AG08395 (cell line): Measurements from ENCODE around the gene GRAMD2B.
"Not testable (repeated sequence)": the region's sequence is repeated elsewhere in the genome, so short reads cannot be mapped to it uniquely, and the experiment has no call there.

Experiments used
- DNase-seq: peaks from one replicate; pipeline ENCODE4 v3.0.0; 2012; ENCODE audit warnings: mixed read lengths, low spot score

GRAMD2B gene

GRCh38 chr5:126422994-126423788 is at the start of gene GRAMD2B:
TSS of gene GRAMD2B (plus strand) at chr5:126423409. CDS start at chr5:126423607, 198 bp downstream.
- peak; percentile 83 for DNase-seq

DNA sequence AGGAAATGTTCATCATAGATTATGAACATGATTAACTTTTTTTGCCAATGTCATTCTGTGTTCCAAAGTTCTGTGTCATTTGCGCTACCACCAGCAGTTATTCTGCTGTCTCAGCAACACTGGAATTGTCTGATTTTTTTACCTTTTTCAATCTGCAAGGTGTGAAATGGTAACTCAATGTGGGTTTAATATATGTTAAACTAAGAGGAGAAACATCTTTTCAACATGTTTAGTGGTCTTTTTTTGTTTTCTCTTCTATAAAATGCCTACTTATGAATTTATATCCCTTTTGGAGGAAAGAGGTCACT is 49.1 kb upstream of the GRAMD2B start:
- no peak for DNase-seq

DNA sequence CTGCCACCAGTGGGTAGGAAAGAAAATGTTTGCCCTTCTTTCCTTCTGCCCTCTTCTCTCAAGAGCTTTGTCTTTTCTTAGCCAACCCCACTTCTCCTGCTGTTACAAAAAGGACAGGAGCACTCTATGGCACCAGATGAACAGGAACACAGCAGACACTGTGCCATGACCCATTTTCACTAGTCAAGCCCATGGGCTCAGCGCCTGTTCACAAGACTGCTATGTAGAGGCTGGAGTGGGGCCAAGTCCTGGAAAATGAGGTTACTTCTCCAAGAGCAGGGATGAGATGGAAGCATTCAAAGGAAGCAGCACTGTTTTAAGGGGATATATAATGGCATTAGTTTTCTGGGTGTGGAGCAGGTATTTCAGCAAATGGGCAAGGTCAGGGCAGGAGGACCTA is 46.8 kb upstream of the GRAMD2B start:
- DNase-seq = no peak

- DNase-seq = no peak
Observed at GRCh38 chr5:126377424-126377823, 45.8 kb upstream of the GRAMD2B start.

- DNase-seq = not testable (repeated sequence)
Observed at GRCh38 chr5:126380316-126380715, 42.9 kb upstream of the GRAMD2B start.

DNA sequence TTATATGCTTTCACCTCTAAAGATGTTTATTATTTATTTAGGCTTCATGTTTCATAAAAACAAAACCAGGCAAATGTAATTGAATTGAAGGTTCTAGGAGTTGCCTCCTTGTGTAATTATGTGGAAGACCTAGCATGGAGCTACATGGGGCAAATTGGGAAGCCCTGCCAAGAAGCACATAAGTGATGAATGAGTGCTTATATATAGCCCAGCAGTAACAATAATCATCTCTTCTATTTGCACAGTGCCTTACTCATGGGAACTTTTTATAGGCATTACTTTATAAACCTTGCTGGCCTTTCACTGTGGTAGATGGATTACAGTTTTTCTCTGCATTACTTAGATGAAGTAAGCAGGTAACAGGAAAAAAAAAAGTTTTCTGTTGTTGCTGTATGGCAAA is 40.0 kb upstream of the GRAMD2B start:
- DNase-seq = no peak

DNA sequence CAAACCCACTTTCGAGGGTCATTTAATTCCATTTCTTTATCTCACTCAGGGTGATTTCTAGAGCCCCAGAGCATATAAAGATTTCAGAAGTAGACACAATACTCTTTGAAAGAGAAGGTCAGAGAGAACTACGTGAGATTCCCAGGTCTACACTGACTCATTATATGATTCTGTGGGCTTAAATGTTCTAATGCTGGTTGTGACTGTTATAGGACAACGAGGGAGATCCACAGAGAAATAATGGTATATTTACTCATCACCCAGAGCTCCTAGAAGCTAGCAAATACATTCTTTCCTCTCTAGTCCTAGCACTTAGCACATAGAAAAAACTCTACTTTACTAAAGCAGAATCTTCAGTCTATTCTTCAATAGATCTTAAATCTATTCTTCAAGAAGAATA is 39.4 kb upstream of the GRAMD2B start:
- DNase-seq = no peak

DNA sequence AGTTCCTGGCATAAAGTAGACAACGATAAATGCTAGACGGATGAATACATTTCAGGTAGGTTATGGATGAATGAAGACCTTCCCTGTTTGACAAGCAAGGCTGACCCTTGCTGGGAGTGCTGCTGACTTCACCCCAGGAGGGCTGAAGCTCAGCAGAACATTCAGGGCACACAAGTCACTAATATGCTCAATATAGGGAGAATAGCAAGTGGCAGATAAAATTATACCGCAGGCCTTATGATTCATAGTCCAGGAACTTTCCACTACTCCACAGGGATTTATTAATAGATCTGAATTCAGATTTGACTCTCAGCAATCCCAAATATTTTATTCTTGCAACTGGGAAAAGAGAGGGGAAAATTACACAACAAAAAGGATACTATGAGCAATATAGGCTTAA is 38.2 kb upstream of the GRAMD2B start:
- DNase-seq = peak; percentile 80

DNA sequence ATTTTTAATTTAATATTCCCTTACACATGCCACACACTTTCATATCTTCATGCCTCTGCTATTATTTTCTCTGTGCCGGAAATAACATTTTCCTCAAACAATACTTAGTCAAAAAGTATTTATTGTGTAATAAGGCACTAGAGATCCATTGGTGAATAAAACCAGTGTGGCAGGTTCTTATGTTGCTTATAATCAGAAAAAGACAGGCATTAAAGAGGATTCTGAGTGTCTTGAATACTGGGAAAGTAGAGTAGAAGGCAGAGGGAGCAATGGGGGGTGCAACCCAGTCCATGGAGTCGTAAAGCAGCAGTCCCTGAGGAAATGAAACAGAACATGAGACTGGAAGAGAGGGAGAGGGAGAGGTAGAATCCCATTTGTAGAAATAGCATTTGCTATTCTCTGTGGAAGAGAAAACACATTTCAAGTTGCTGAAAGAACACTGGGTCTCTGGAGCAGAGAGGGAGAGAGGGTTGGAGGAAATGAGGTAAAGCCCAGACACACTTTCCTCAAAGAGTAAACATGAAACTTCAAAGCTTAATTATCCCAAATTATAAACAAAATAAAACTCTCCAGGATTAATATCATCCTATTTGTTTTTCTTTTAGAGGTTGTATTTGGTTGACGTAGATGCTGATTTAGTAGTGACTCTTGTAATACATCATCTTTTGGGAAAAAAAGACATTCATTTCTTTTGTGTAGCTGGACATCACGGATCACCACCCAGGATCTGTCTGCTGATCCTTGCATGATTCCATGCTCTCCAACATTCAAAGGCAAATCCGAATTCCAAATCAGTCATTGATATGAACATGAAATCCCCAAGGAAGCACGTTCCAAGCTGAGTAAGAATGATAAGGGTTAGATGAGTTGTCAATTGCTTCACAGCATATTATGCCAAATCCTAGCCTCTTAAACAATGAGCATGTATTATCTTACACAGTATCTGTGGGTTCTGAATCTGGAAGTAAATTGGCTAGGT is 37.4 kb upstream of the GRAMD2B start:
- no peak for DNase-seq

DNA sequence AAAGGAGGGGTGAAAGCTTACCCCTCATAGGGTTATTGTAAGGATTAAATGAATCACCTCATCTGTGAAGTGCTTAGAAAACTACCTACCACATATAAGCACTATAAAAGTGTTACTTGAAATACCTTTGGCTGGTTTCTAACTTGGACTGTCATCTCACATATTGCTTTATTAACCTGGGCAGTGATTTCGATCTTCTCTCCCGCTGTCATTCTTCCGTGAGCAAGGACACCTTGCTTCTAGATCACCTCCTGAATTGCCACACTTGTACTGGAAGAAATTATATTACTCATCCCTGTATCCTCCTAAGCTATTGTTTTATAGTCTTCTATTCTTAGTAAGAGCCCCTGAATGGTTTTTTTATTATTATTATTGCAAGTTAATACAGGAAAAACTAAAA is 34.0 kb upstream of the GRAMD2B start:
- no peak for DNase-seq

- no peak for DNase-seq
Observed at GRCh38 chr5:126390051-126390450, 33.2 kb upstream of the GRAMD2B start.

DNA sequence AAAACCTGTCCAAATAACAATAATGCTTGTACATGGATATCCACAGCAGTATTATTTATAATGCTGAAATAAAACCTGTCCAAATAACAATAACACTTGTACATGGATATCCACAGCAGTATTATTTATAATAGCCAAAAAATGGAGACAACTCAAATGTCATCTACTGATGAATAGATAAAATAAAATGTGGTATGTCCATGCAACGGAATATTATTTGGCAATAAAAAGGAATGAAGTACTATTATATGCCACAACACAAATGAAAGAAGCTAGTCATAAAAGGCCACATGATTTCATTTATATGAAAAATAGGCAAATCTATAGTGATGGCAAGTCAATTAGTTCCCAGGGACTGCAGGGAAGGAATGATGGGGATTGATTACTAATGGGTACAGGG is 31.8 kb upstream of the GRAMD2B start:
- no peak for DNase-seq

- no peak for DNase-seq
Observed at GRCh38 chr5:126394211-126394788, 28.9 kb upstream of the GRAMD2B start.

- peak; percentile 46 for DNase-seq
Observed at GRCh38 chr5:126395198-126395597, 28.0 kb upstream of the GRAMD2B start.

DNA sequence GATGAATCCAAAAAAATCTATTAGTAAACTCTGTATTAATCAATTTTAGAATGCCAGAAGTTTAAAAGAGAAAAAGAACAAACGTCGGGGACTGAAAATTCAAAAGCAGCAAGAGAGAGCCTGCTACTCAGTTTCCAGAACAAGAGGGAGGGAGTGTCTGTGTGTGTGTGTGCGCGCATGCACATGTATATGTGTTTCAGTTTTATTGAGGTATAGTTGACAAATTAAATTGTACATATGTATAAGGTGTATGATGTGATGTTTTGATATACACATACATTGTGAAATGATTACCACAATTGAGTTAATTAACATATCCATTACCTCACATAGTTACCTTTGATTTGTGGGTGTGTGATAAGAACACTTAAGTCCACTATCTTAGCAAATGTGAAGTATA is 27.6 kb upstream of the GRAMD2B start:
- no peak for DNase-seq

- DNase-seq = not testable (repeated sequence)
Observed at GRCh38 chr5:126396721-126397120, 26.5 kb upstream of the GRAMD2B start.

GRCh38 chr5:126398791-126399190 is 24.4 kb upstream of the GRAMD2B start:
- DNase-seq = no peak

DNA sequence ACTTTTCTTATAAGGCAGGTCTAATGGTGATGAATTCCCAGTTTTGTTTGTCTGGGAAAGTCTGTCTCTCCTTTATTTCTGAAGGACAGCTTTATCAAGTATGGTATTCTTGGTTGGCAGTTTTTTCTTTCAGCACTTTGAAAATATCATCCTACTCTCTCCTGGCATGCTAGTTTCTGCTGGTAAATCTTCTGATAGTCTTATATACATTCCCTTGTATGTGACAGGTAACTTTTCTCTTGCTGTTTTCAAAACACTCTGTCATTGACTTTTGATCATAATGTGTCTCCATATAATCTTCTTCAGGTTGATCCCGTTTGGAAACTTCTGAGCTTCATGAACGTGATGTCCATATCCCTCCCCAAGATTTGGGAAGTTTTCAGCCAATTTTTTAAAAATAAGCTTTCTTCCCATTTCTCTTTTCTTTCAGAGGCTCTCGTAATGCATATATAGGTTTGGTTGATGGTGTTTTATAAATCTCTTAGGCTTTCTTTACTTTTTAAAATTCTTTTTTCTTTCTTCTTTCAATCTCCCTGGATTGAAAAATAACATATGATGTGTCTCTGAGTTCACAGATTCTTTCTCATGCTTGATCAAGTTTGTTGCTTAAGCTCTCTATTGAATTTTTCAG is 22.5 kb upstream of the GRAMD2B start:
- no peak for DNase-seq

- no peak for DNase-seq
Observed at GRCh38 chr5:126402621-126403555, 20.3 kb upstream of the GRAMD2B start.

DNA sequence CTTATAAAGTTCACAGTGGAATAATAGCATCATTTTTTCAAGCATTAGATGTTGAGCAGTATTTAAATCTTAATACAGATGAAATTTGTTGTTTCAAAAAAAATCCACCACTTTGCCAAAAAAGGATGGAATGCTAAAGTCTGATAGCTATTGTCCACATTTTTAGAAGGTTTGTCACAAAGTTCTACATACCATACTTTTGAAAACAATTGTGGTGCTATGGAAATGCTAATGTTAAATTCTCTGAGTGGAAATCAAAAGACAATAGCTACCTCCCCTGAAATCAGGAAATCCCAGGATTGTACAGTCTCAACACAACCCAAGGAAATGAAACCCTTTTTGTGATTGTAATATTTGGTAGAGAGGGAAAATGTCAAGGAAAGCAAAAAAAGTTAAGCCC is 19.3 kb upstream of the GRAMD2B start:
- peak; percentile 49 for DNase-seq

- no peak for DNase-seq
Observed at GRCh38 chr5:126410623-126411022, 12.6 kb upstream of the GRAMD2B start.
